Measurements from ENCODE around the gene TFEC. TPM values are rescaled to one million over a fixed set of nuclear protein-coding genes. Genes with fewer than 3 reads are reported as not detected.

TFEC gene
- total RNA-seq, 1 experiment from 2014 or later: not detected

DNA sequence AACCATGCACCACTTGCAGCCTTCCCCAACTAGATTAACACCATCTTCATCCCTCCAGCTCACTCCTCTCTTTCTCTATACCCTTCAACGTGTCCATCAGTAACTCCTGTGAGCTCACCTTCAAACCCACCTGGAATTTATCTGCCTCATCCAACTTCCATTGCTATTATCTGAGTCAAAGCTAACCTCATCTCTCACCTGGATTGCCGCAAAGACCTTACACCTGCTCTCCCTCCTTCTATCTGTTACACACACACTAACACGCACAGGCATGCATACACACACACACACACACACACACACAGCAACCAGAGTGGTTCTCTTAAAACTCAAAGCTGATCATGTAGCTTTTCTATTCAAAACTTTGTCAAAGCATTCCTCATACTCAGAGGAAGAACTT, 3.8 kb upstream of the TFEC start:
- Mint-ChIP-seq H3K27ac (no peak overlapping the region), H3K4me1 (peaks cover 0 to 5% of the 10 kb centered on the region in 2 experiments; a peak in 2 of 4 replicates), H3K9me3 (no peaks in the 10 kb centered on the region), H3K36me3 (ENCODE audit: insufficient read depth in 1 of 3, low read depth in 3 of 3) (no peaks in the 10 kb centered on the region), H3K4me3 (no peak overlapping the region), H3K27me3 (ENCODE audit: low read depth) (no peaks in the 10 kb centered on the region)
- Histone ChIP-seq H3K4me2 (ENCODE audit: insufficient read depth, insufficient read length, low read length) (no peak overlapping the region), H3K9ac (ENCODE audit: extremely low read depth, insufficient read length, low read length) (no peak overlapping the region), H3K18ac (ENCODE audit: insufficient read length, low read depth, low read length) (no peak overlapping the region), H3K4me1 (ENCODE audit: insufficient read depth, low read length) (no peaks in the 10 kb centered on the region), H3K23me2 (ENCODE audit: insufficient read length, low read depth, low read length, poor library complexity, severe bottlenecking) (no peaks in the 10 kb centered on the region), H4K91ac (ENCODE audit: insufficient read length, low read depth, low read length) (no peak overlapping the region), H2BK20ac (ENCODE audit: low read depth, low read length, poor library complexity, severe bottlenecking) (no peak overlapping the region), H3K4ac (ENCODE audit: low read depth, low read length) (no peak overlapping the region), H3K27me3 (ENCODE audit: insufficient read depth, low read length) (no peaks in the 10 kb centered on the region), H4K8ac (replicated peaks; ENCODE audit: insufficient read length, low read depth, low read length) (no peak overlapping the region), H3K23ac (ENCODE audit: insufficient read length, low read depth, low read length) (no peak overlapping the region), H3K27ac (ENCODE audit: insufficient read length, low read depth, low read length) (no peak overlapping the region), H4K5ac (ENCODE audit: insufficient read length, low read depth, low read length) (no peak overlapping the region), H4K20me1 (ENCODE audit: control insufficient read depth, insufficient read depth, insufficient read length) (no peaks in the 10 kb centered on the region), H3K79me1 (ENCODE audit: insufficient read depth, low read depth, low read length, poor library complexity, severe bottlenecking) (no peaks in the 10 kb centered on the region), H3K14ac (ENCODE audit: insufficient read depth, low read length) (no peak overlapping the region), H2BK12ac (ENCODE audit: insufficient read length, low read depth, low read length) (no peak overlapping the region), H3K9me3 (ENCODE audit: control insufficient read depth, low read depth, low read length) (no peaks in the 10 kb centered on the region), H2BK120ac (ENCODE audit: low read depth, low read length, poor library complexity, severe bottlenecking) (no peak overlapping the region), H3K79me2 (ENCODE audit: insufficient read depth, low read length) (no peaks in the 10 kb centered on the region), H3K56ac (ENCODE audit: insufficient read length, low read depth, low read length) (no peak overlapping the region), H2BK5ac (ENCODE audit: insufficient read length, low read length) (no peak overlapping the region), H3T11ph (ENCODE audit: low read length) (no peak overlapping the region), H2AK5ac (ENCODE audit: insufficient read length, low read length) (no peak overlapping the region), H2AFZ (ENCODE audit: low read length) (no peak overlapping the region), H2BK15ac (ENCODE audit: low read depth, low read length) (no peak overlapping the region)
- DNase-seq: no peak
- no CpG with 5 or more reads among the region's 3 CpGs for WGBS (ENCODE audit: extremely low coverage, insufficient read length, low lambda C conversion rate)
- TF ChIP-seq, protein P1, sequence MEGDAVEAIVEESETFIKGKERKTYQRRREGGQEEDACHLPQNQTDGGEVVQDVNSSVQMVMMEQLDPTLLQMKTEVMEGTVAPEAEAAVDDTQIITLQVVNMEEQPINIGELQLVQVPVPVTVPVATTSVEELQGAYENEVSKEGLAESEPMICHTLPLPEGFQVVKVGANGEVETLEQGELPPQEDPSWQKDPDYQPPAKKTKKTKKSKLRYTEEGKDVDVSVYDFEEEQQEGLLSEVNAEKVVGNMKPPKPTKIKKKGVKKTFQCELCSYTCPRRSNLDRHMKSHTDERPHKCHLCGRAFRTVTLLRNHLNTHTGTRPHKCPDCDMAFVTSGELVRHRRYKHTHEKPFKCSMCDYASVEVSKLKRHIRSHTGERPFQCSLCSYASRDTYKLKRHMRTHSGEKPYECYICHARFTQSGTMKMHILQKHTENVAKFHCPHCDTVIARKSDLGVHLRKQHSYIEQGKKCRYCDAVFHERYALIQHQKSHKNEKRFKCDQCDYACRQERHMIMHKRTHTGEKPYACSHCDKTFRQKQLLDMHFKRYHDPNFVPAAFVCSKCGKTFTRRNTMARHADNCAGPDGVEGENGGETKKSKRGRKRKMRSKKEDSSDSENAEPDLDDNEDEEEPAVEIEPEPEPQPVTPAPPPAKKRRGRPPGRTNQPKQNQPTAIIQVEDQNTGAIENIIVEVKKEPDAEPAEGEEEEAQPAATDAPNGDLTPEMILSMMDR (conservative IDR thresholded peaks at IDR 0.05): no peak

Measured in H9 (cell line).